Keratinocyte (primary cell): Measurements from ENCODE around the gene KNOP1.

ENCODE experiments used
- EZH2 ChIP-seq: IDR thresholded peaks from one replicate; pipeline ENCODE4 v1.6.1; 2012; ENCODE audit warnings: inconsistent platforms, mild to moderate bottlenecking, low read length, moderate library complexity
- TF ChIP-seq, protein P1 (sequence below), 3 experiments: IDR thresholded peaks in 1 of 3; conservative IDR thresholded peaks in 1 of 3; optimal IDR thresholded peaks in 1 of 3; 2 replicates in 2 of 3; 3 replicates in 1 of 3; pipeline versions ENCODE3 to v1.5.1; 2011; ENCODE audit warnings: low read length in 3 of 3, mild to moderate bottlenecking in 3 of 3, moderate library complexity in 2 of 3, control low read depth in 1 of 3, inconsistent platforms in 1 of 3; ENCODE audit not compliant: insufficient read depth in 2 of 3; ENCODE audit errors: extremely low read depth in 1 of 3

DNA sequence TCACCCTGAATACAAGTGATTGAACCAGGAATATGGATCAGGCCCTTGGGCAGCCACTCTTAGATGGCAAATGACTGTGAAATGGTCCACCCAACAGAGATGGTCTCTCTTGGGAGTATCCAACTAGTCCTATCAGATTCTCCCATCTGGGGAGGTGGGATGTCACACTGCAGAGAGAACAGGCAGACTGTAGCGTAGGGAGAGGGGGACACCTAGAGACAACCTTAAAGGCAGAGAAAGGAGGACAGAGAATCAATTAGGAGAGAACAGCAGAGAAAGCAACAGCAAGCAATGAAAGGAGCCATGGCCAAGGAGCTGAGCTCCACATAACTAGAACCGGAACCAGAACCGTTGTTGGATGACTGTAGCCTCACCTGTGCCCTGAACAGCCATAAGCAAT, 37.2 kb upstream of the KNOP1 start:
- TF ChIP-seq, protein P1, sequence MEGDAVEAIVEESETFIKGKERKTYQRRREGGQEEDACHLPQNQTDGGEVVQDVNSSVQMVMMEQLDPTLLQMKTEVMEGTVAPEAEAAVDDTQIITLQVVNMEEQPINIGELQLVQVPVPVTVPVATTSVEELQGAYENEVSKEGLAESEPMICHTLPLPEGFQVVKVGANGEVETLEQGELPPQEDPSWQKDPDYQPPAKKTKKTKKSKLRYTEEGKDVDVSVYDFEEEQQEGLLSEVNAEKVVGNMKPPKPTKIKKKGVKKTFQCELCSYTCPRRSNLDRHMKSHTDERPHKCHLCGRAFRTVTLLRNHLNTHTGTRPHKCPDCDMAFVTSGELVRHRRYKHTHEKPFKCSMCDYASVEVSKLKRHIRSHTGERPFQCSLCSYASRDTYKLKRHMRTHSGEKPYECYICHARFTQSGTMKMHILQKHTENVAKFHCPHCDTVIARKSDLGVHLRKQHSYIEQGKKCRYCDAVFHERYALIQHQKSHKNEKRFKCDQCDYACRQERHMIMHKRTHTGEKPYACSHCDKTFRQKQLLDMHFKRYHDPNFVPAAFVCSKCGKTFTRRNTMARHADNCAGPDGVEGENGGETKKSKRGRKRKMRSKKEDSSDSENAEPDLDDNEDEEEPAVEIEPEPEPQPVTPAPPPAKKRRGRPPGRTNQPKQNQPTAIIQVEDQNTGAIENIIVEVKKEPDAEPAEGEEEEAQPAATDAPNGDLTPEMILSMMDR (optimal IDR thresholded peaks at IDR 0.05 in 1 of 3, IDR thresholded peaks at IDR 0.05 in 1 of 3, conservative IDR thresholded peaks at IDR 0.05 in 1 of 3; ENCODE audit: extremely low read depth in 1 of 3, insufficient read depth in 2 of 3, low read length in 3 of 3) = no peak
- no peak for TF ChIP-seq EZH2
